Activated CD8-positive, alpha-beta T cell treated with anti-CD3 and anti-CD28 coated beads for 36 hours (primary cell): ENCODE measurements around the gene DBNL. TPM values are rescaled to one million over a fixed set of nuclear protein-coding genes. Genes with fewer than 3 reads are reported as not detected.

Source experiments
- ATAC-seq: fragments of 200-7000 bp; cut with Tn5 transposase; one replicate; pipeline ENCODE4 v1.10.0; 2021; ENCODE audit warnings: mild to moderate bottlenecking, moderate library complexity
- CTCF ChIA-PET: fragments of 350-600 bp; sonication (Branson Sonifier 250); formaldehyde crosslinking; loops from one replicate; lab custom pipeline; 2021; ENCODE audit warnings: antibody characterized with exemption; lab: Charles Lee
- POLR2A ChIA-PET: fragments of 350-600 bp; sonication (Branson Sonifier 250); formaldehyde crosslinking; loops from one replicate; lab custom pipeline; 2021; ENCODE audit warnings: antibody characterized with exemption; lab: Charles Lee
- DNase-seq: peaks from one replicate; pipeline ENCODE4 v3.0.0-alpha.2; 2020
- H3K27ac Mint-ChIP-seq: one replicate; pipeline ENCODE4 v1.8.0; 2021; ENCODE audit warnings: mild to moderate bottlenecking, mixed read lengths
- H3K27me3 Mint-ChIP-seq: one replicate; pipeline ENCODE4 v1.8.0; 2021; ENCODE audit warnings: mixed read lengths
- H3K36me3 Mint-ChIP-seq: one replicate; pipeline ENCODE4 v1.8.0; 2021; ENCODE audit warnings: low read depth, mixed read lengths
- H3K4me1 Mint-ChIP-seq: one replicate; pipeline ENCODE4 v1.8.0; 2021; ENCODE audit warnings: low read depth, mixed read lengths
- H3K4me3 Mint-ChIP-seq: one replicate; pipeline ENCODE4 v1.8.0; 2021; ENCODE audit warnings: mild to moderate bottlenecking, moderate library complexity, mixed read lengths
- H3K9me3 Mint-ChIP-seq: one replicate; pipeline ENCODE4 v1.8.0; 2021; ENCODE audit warnings: mixed read lengths
- intact Hi-C: fragments of 100-400 bp; cut with micrococcal nuclease; formaldehyde crosslinking; loops from one replicate; pipeline ENCODE4 v1.10.0; 2022
- total RNA-seq, 2 experiments: library from RNA; stranded (reverse); gene quantifications; one replicate each; pipeline ENCODE4 v1.2.3, GENCODE V29; 2021
- TF ChIP-seq, protein P1 (sequence below): fragments of 200-600 bp; IDR thresholded peaks from one replicate; pipeline ENCODE4 v1.8.0; 2022; ENCODE audit warnings: antibody characterized with exemption, mild to moderate bottlenecking

Gene DBNL
- total RNA-seq, 2 experiments from 2014 or later: 108 to 110 TPM

DNA sequence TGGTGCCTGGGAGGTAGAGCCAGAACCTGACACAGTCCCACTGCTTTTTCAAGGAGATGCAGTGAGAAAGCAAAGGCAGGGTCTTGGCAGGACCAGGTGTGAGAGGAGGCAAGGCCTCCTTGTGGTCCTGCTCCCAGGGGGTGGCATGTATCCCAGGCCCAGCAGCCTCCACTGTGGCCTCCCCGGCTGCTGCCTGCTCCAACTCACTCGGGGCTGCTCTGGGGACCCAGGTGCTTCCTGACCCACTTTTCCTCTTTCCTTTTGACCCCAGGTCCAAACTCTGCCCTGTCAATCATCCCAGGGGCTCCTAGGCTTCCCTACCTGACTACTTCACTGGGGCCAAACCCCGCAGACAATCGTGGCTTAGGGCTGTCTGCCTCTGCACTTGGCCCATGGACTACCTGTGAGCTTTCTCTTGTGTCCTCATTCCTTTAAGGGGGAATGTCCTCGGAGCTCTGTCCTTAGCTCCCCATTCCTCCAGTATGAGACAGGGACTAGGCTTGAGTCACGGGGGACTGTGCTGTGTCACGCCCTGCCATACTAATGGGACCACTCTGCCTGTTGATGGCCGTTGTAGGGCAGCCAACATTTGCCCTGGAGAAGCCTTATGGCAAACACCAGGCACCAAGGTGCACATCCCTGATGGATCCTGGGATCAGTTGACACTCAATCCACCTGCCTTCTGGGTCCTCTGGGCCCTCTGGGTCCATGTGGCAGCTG, 58.5 kb downstream of the DBNL start:
- Mint-ChIP-seq H3K36me3 (peaks cover 2% of the 10 kb centered on the region), H3K27ac (peak overlapping the region; percentile 18), H3K4me3 (peak overlapping the region; percentile 58), H3K4me1 (peaks cover 26% of the 10 kb centered on the region), H3K9me3 (no peaks in the 10 kb centered on the region), H3K27me3 (peaks cover 2% of the 10 kb centered on the region)
- ATAC-seq: no peak
- ChIA-PET POLR2A (interaction anchor here (1.7 to 2.2 kb wide), 2 partner anchors 13 to 20 kb away, joined by 5 to 10 read pairs; partner anchors contain the start of gene POLD2), CTCF (interaction anchor here (1.3 kb wide), 1 partner anchor 18 kb away, joined by 3 read pairs; no protein-coding TSS in a partner anchor)
- TF ChIP-seq, protein P1, sequence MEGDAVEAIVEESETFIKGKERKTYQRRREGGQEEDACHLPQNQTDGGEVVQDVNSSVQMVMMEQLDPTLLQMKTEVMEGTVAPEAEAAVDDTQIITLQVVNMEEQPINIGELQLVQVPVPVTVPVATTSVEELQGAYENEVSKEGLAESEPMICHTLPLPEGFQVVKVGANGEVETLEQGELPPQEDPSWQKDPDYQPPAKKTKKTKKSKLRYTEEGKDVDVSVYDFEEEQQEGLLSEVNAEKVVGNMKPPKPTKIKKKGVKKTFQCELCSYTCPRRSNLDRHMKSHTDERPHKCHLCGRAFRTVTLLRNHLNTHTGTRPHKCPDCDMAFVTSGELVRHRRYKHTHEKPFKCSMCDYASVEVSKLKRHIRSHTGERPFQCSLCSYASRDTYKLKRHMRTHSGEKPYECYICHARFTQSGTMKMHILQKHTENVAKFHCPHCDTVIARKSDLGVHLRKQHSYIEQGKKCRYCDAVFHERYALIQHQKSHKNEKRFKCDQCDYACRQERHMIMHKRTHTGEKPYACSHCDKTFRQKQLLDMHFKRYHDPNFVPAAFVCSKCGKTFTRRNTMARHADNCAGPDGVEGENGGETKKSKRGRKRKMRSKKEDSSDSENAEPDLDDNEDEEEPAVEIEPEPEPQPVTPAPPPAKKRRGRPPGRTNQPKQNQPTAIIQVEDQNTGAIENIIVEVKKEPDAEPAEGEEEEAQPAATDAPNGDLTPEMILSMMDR: no peak
- intact Hi-C loops: no loop called here
- no peak for DNase-seq

DNA sequence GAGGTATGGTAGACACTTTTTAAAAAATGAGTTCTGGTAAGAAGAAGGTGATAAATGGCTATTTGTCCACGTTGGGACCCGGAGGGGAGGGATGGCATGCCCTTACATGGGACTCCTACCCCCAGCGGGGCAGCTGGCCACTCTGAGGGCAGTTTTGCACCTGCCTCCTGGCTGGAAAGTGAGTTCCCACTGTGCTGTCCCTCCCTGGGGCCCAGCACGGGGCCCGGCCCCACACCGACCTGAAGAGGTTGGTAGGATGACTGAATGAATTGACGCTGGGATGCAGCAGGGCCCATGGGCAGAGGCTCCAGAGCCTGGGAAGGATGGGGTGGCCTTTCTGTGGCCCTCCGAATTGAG, 59.0 kb downstream of the DBNL start:
- DNase-seq (no peak), ATAC-seq (no peak)
- Mint-ChIP-seq H3K36me3 (peaks cover 2% of the 10 kb centered on the region), H3K27me3 (peaks cover 2% of the 10 kb centered on the region), H3K4me1 (peaks cover 21% of the 10 kb centered on the region), H3K4me3 (peak overlapping the region; percentile 58), H3K9me3 (no peaks in the 10 kb centered on the region), H3K27ac (peak overlapping the region; percentile 18)
- POLR2A ChIA-PET: interaction anchor here (2.2 kb wide), 1 partner anchor 19 kb away, joined by 10 read pairs; the partner anchor contains the start of gene POLD2
- CTCF ChIA-PET: no interaction called here
- intact Hi-C loops: no loop called here
- TF ChIP-seq, protein P1: no peak

DNA sequence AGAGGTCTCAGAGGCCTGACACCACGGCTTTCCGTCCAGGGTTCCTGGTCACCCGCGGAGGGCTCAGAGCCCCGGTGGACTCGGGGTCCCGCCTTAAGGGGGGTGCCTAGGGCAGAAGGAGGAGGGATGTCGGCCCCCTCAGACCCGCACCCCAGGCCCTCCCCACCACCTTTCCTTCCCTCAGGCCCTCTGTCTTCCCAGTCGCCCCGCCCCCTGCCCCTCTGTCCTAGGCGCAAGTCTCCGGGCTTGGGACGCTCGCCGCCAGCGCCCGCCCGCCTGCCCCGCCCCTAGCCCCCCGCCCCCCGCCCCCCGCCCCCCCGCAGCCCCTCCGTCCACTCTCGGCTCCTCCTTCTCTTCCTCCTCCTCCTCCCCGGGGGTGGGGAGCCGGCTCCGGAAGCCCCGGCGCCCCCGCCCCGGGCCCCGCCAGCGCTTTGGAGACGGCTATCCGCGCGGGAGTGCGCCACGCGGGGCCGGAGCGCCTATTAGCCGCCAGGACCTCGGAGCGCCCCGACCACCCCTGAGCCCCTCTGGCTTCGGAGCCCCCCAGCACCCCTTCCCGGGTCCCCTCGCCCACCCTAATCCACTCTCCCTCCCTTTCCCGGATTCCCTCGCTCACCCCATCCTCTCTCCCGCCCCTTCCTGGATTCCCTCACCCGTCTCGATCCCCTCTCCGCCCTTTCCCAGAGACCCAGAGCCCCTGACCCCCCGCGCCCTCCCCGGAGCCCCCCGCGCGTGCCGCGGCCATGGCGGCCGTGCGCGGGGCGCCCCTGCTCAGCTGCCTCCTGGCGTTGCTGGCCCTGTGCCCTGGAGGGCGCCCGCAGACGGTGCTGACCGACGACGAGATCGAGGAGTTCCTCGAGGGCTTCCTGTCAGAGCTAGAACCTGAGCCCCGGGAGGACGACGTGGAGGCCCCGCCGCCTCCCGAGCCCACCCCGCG, 59.7 kb downstream of the DBNL start, which contains the start of gene AEBP1:
AEBP1 (plus strand) TSS at position 423 of the 937 bp plus-strand sequence; CDS start at position 744, 321 bp downstream.
- POLR2A ChIA-PET: interaction anchor here (1.0 to 3.5 kb wide), 5 partner anchors 10 to 60 kb away, joined by 3 to 17 read pairs (median 7); partner anchors contain the start of genes DBNL and POLD2
- ATAC-seq (peak; percentile 67), DNase-seq (peak; percentile 54)
- TF ChIP-seq, protein P1: no peak
- peak within 1 kb of the TSS; percentile 81 for H3K4me3 Mint-ChIP-seq
- H3K9me3 Mint-ChIP-seq: no peaks in the 10 kb centered on the region
- peaks cover 19% of the 10 kb centered on the region for H3K4me1 Mint-ChIP-seq
- intact Hi-C loops: no loop called here
- peaks cover 2% of the 10 kb centered on the region for H3K36me3 Mint-ChIP-seq
- H3K27ac Mint-ChIP-seq: peak within 1 kb of the TSS; percentile 56
- CTCF ChIA-PET: interaction anchor here (1.1 to 1.7 kb wide), 3 partner anchors 19 to 97 kb away, joined by 3 to 5 read pairs (median 3); partner anchors contain the start of genes POLD2 and YKT6
- H3K27me3 Mint-ChIP-seq: peaks cover 2% of the 10 kb centered on the region

DNA sequence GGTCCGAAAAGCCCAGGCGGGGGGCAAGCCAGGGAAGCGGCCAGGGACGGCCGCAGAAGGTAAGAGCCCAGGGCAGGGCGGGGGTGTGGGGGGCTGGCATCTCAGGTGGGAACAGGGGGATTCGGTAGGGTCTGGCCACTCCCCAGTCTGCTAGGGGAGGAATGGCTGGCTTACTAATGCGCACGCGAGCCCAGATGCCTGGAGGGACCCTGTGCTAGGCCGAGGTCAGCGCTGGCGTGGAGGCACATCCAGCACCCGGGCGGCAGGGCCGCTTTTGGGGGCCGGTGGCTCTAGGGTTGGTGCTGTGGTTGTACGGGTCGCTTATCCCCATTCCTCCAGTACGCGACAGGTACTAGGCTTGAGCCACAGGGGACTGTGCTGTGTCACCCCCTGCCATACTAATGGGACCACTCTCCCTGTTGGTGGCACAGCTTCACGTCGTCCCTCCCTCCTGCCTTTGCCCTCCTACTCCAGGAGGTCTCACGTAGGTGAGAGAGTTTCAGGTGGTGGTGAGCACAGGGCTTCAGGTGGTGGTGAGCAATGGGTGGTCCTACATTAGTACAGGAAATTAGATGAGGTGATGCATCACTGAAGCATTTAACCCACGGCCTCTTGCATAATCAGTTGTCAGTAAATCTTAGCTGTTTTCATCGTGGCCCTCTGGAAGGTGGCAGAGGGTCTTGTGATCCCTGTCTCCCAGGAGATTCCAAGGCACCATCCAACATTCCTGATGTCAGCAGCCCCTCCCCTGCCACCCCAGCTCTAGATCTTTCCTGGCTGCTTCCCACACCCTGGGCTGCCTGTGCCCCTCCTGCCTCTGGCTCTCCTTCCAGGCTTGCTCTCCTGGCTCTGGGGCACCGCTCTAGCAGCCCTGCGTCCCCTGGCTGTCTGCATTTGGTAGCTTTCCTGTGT, 60.6 kb downstream of the DBNL start:
- intact Hi-C loops: no loop called here
- ATAC-seq (peak; percentile 47), DNase-seq (peak; percentile 35)
- ChIA-PET POLR2A (interaction anchor here (0.9 to 3.5 kb wide), 12 partner anchors 8 to 61 kb away, joined by 3 to 17 read pairs (median 4); partner anchors contain the start of genes DBNL and POLD2), CTCF (interaction anchor here (1.1 to 1.7 kb wide), 3 partner anchors 18 to 96 kb away, joined by 3 to 5 read pairs (median 3); partner anchors contain the start of genes POLD2 and YKT6)
- peak overlapping the region; percentile 56 for H3K27ac Mint-ChIP-seq
- H3K4me1 Mint-ChIP-seq: peaks cover 16% of the 10 kb centered on the region
- no peaks in the 10 kb centered on the region for H3K9me3 Mint-ChIP-seq
- peak overlapping the region; percentile 81 for H3K4me3 Mint-ChIP-seq
- peaks cover 3% of the 10 kb centered on the region for H3K36me3 Mint-ChIP-seq
- TF ChIP-seq, protein P1: no peak
- H3K27me3 Mint-ChIP-seq: peaks cover 2% of the 10 kb centered on the region
